ENCODE data around the gene CT45A1.
"Not testable (repeated sequence)": the region's sequence is repeated elsewhere in the genome, so short reads cannot be mapped to it uniquely, and the experiment has no call there.

Gene CT45A1, protein sequence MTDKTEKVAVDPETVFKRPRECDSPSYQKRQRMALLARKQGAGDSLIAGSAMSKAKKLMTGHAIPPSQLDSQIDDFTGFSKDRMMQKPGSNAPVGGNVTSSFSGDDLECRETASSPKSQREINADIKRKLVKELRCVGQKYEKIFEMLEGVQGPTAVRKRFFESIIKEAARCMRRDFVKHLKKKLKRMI

DNA sequence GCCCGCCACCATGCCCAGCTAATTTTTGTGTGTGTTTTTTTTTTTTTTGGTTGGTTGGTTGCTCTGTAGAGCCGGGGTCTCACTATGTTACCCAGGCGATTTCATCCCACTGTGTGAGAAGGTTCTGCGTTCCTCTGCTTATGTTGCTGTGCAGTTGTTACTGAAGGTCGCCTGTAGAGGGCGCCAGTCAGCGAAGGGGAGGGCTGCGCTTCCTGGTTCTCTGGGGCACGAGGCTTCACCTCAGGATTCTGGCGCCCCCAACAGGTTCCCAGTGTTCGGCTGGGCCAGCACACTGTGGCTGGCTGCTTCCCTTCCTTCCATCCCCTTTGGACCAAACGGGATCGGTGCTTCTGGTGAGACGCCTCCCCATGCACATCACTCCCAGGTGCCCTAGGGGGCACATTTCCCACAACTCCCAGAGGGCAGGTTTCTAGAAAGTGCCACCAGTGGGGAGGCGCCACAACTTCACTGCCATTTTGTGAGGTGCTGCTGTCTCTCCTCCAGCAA is at the start of gene CT45A1:
Gene CT45A1 (plus strand): TSS at position 457 of the 507 bp plus-strand sequence. CDS start 5,302 bp downstream, outside the sequence.
- DNase-seq (ENCODE audit: low read depth): not testable (repeated sequence)

DNA sequence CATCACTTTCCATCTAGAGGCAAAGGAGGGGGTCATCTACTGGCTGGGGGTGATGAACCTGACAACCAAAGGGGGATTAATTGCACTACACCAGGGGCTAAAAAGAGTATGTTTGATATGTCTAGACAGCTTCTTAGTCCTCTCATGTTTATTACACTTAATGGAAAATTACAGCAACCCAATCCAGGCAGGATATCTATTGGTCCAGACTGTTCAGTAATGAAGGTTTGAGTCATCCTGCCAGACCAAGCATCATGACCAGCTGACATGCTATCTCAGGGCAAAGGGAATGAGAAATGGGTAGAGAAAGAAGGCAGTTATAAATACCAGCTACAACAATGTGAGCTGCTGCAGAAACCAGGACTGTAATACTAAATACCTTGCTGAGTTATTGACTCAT is 40.5 kb upstream of the CT45A1 start:
- not testable (repeated sequence) for DNase-seq (ENCODE audit: low read depth)

DNA sequence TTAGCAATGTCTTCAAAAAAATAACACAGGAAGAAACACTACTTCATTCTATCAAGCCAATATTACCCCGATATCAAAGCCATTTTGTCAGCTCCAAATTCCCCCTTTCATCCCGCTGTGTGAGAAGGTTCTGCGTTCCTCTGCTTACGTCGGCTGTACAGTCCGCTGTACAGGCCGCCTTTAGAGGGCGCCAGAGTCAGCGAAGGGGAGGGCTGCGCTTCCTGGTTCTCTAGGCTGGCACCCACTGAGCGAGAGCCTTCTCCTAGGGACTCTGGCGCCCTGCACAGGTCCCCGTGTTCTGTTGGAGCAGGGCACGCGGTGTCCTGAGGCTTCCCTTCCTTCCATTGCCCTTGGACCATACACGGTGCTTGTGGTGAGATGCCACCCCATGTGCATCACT is 25.3 kb upstream of the CT45A1 start:
- DNase-seq (ENCODE audit: low read depth): no peak

DNA sequence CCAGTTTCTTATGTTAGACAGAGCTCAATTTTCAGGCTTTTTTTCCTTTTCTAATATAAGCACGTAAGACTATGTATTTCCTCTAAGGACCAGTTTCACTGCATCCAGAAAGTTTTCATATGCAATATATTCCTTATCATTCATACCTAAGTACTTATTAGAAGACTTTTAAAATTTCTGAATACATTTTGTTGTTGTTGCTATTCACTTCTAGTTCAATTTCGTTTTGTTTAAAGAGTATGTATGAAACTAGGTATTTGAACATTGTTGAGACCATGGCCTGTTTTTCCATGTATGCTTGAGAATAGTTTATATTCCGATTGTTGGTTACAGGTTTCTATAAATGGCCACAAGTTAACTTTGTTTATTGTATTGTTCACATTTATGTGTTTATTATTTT is 18.0 kb upstream of the CT45A1 start:
- no peak for DNase-seq (ENCODE audit: low read depth)

DNA sequence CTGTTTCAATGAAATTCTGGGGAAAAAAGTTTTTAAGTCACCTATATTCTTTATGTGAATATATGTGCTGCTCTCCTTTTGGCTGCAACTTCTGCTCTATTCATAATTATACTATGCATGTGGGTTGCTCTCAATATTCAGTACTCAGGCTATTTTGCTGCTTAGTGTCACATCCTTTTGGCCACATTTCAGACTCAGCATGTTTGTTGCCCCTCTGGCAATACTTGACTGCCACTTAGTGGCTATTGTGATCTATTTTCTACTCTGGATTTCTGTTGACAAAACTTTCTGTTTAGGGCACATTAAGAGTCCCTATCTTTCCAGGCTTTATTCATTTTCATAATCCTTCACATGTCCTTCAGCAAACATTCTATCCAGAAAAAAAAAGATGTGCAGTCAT is 15.8 kb upstream of the CT45A1 start:
- no peak for DNase-seq (ENCODE audit: low read depth)

DNA sequence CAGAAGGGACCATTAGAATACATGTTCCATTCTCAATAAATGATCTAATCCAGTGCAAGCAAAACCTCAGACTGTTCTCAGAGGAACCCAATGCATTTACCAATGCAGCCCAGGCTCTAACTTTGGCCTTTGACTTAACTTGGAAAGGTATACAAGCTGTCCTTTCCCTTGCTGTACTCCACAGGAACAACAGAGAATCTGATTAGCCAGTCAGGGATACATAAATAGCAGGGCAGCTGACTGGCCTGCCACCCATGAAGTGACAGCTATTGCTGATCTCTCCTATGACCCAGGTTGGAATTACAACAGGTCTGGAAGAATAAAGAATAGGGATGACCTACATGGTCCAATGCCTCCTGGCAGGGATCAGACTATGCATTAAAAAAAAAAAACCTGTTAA is 14.5 kb upstream of the CT45A1 start:
- DNase-seq (ENCODE audit: low read depth): no peak

DNA sequence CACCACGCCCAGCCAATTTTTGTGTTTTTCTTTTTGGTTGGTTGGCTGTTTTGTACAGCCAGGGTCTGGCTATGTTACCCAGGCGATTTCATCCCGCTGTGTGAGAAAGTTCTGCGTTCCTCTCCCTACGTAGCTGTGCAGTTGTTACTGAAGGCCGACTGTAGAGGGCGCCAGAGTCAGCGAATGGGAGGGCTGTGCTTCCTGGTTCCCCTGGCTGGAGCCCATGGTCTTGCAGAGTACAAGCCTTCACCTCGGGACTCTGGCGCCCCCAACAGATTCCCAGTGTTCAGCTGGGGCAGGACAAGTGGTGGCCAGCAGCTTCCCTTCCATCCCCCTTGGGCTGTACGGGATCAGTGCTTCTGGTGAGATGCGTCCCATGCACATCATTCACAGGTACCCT is 5.6 kb upstream of the CT45A1 start:
- no peak for DNase-seq (ENCODE audit: low read depth)

DNA sequence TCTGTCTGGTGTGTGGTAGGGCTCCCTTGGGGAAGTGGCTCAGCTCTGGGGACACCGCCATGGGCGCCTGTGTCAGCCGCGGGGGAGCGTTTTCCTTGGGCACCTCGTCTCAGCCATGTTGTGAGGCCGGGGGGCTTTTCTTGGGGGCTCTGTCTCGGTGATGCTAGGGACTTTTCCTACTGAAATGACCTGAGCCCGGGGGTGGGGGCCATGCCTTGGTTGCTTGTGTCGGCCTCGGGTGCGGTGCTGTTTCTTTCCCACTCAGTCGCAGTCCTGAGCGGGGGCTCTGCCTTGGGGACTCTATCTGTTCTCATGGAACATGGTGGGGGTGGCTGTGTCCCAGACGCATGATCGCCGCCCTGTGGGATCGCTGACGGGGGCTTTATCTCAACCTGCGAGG is 356 bp downstream of the CT45A1 start:
- DNase-seq (ENCODE audit: low read depth): no peak

DNA sequence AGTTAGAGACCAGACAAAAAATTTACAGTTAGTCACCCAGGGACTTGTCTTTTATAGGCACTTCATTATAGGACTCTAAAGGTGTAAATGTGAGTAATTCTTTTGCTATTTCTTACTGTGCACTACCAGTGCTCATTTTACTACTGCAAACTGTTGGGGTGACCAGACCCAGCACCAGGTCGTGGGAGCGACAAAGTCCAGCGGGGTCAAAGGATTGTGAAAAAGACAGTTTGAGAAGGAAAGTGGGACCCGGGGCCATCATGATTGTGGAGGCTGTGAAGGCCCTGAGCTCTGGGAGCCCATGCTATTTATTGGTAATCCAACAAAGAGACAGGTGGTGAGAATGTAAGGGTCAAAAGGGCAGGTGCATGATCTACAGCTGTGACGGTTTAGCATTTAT is 21.2 kb downstream of the CT45A1 start:
- not testable (repeated sequence) for DNase-seq (ENCODE audit: low read depth)

DNA sequence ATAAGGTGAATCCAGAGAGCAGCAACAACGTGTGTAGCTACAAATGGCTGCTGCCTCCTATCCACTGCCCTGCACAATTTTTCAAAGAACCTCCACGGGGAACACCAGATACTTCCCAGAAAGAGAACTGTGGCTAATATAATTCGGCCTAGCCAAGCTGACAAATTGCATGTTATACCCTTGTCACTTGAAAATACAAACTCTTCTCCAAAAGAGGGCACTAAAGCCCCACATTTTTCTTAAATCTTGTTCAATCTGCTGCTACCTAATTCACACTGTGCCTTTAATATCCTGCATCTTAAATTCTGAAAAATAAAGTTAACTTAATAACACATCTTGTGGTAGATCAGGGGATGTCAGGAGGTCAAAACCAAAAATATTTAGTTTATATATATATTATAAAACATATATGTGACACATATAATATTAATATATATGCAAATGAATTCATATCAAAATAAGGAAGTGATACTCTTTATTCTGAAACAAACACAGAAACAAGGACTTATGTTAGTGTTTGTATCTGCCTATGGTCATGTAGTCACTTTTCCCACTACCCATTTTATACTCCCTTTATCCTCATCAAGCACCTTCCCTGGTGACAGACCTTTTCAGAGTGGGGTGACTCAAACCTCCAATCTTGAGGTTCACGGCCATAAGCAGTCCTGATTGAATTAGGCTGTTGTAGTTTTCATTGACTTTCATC is 24.1 kb downstream of the CT45A1 start:
- DNase-seq (ENCODE audit: low read depth): no peak

DNA sequence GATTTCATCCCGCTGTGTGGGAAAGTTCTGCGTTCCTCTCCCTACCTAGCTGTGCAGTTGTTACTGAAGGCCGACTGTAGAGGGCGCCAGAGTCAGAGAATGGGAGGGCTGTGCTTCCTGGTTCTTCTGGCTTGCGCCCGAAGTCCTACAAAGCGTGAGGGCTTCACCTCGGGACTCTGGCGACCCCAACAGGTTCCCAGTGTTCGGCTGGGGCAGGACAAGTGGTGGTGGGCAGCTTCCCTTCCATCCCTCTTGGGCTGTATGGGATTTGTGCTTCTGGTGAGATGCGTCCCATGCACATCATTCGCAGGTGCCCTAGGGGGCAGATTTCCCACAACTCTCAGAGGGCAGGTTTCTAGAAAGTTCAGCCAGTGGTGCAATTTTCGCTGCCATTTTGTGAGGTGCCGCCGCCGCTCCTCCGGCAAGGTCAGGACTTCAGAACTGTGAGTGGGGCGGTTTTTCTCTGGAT is 27.3 kb downstream of the CT45A1 start:
- DNase-seq (ENCODE audit: low read depth): no peak

DNA sequence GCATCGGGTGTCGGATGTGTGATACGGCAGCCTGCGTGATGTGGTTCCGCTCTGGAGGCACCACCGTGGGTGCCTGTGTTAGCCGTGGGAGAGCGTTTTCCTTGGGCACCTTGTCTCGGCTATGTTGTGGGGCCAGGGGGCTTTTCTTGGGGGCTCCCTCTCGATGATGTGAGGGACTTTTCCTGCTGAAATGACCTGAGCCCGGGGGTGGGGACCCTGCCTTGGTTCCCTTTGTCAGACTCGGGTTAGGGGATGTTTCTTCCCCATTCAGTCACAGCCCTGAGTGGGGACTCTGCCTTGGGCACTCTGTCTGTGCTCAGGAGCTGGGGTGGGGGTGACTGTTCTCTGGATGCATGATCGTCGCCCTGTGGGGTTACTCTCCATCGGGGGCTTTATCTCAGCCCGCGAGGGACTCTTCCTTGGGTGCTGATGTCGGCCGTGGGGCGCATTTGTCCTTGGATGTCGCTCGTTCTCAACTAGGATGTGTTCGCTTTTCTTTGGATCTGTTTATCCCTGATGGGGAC is 27.8 kb downstream of the CT45A1 start:
- DNase-seq (ENCODE audit: low read depth): no peak

DNA sequence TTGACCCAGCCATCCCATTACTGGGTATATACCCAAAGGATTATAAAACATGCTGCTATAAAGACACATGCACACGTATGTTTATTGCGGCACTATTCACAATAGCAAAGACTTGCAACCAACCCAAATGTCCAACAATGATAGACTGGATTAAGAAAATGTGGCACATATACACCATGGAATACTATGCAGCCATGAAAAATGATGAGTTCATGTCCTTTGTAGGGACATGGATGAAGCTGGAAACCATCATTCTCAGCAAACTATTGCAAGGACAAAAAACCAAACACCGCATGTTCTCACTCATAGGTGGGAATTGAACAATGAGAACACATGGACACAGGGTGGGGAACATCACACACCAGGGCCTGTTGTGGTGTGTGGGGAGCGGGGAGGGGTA is 31.3 kb downstream of the CT45A1 start:
- DNase-seq (ENCODE audit: low read depth): not testable (repeated sequence)

DNA sequence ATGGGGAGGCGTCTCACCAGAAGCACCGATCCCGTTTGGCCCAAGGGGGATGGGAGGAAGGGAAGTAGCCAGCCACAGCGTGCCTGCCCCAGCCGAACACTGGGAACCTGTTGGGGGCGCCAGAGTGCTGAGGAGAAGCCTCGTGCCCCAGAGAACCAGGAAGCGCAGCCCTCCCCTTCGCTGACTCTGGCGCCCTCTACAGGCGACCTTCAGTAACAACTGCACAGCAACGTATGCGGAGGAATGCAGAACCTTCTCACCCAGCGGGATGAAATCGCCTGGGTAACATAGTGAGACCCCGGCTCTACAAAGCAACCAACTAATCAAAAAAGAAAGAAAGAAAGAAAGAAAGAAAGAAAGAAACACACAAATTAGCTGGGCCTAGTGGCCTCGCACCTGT is 54.7 kb downstream of the CT45A1 start, which contains the start of gene CT45A3:
Gene CT45A3 (minus strand): TSS at position 101 of the 400 bp plus-strand sequence. CDS start 3,747 bp downstream, outside the sequence.
- DNase-seq (ENCODE audit: low read depth): not testable (repeated sequence)

Measured in amniotic epithelial cell (primary cell).